MM.1S (cell line): ENCODE results near the gene TBX22.

ENCODE experiments used
- DNase-seq: peaks from one replicate; pipeline ENCODE4 v3.0.0-alpha.2; 2015
- H2AFZ ChIP-seq: fragments of 300-600 bp; sonication (generic); 2 replicates; pipeline ENCODE4 v1.6.0; 2016; ENCODE audit warnings: antibody characterized with exemption, low read length
- H3F3A ChIP-seq: fragments of 300-600 bp; sonication (generic); 2 replicates; pipeline ENCODE4 v1.6.1; 2016; ENCODE audit warnings: mild to moderate bottlenecking, antibody characterized with exemption, low read length, moderate library complexity, mixed read lengths; ENCODE audit not compliant: insufficient read depth
- H3K27ac ChIP-seq: fragments of 300-600 bp; sonication (generic); 2 replicates; pipeline ENCODE4 v1.5.1; 2016; ENCODE audit warnings: mild to moderate bottlenecking, low read length
- H3K27me3 ChIP-seq: fragments of 300-600 bp; sonication (generic); replicated peaks from 2 replicates; pipeline ENCODE4 v1.6.0; 2016; ENCODE audit warnings: low read length; ENCODE audit not compliant: insufficient read depth
- H3K36me3 ChIP-seq: fragments of 300-600 bp; sonication (generic); replicated peaks from 2 replicates; pipeline ENCODE4 v1.6.1; 2016; ENCODE audit warnings: mild to moderate bottlenecking, low read length, mixed read lengths; ENCODE audit not compliant: insufficient read depth
- H3K4me1 ChIP-seq: fragments of 300-600 bp; sonication (generic); 2 replicates; pipeline ENCODE4 v1.6.1; 2016; ENCODE audit warnings: low read length, mixed read lengths
- H3K4me2 ChIP-seq: fragments of 300-600 bp; sonication (generic); 2 replicates; pipeline ENCODE4 v1.6.0; 2016; ENCODE audit warnings: low read depth, low read length
- H3K4me3 ChIP-seq: fragments of 300-600 bp; sonication (generic); 2 replicates; pipeline ENCODE4 v1.5.1; 2016; ENCODE audit warnings: low read length, mixed read lengths
- H3K79me2 ChIP-seq: fragments of 300-600 bp; sonication (generic); 2 replicates; pipeline ENCODE4 v1.6.1; 2016; ENCODE audit warnings: mixed run types, low read length, mixed read lengths
- H3K9ac ChIP-seq: fragments of 300-600 bp; sonication (generic); 2 replicates; pipeline ENCODE4 v1.6.1; 2016; ENCODE audit warnings: low read length, mixed read lengths
- H3K9me2 ChIP-seq: fragments of 300-600 bp; sonication (generic); replicated peaks from 2 replicates; pipeline ENCODE4 v1.6.1; 2016; ENCODE audit warnings: mild to moderate bottlenecking, low read length, mixed read lengths; ENCODE audit not compliant: insufficient read depth
- H3K9me3 ChIP-seq: fragments of 300-600 bp; sonication (generic); replicated peaks from 2 replicates; pipeline ENCODE4 v1.6.1; 2016; ENCODE audit warnings: mild to moderate bottlenecking, low read length, mixed read lengths; ENCODE audit not compliant: insufficient read depth
- H4K20me1 ChIP-seq: fragments of 300-600 bp; sonication (generic); 2 replicates; pipeline ENCODE4 v1.6.1; 2016; ENCODE audit warnings: mild to moderate bottlenecking, low read length, moderate library complexity, mixed read lengths; ENCODE audit not compliant: insufficient read depth
- CTCF ChIP-seq: fragments of 300-600 bp; sonication (generic); IDR thresholded peaks from 2 replicates; pipeline ENCODE4 v1.5.1; 2016; ENCODE audit warnings: antibody characterized with exemption, low read length, mixed read lengths
- EZH2 ChIP-seq: fragments of 300-600 bp; sonication (generic); optimal IDR thresholded peaks from 2 replicates; pipeline ENCODE3; 2017; ENCODE audit warnings: low read depth, mild to moderate bottlenecking, antibody characterized with exemption, low read length, mixed read lengths
- EZH2phosphoT487 ChIP-seq: fragments of 300-600 bp; sonication (generic); IDR thresholded peaks from 2 replicates; pipeline ENCODE4 v1.6.1; 2018; ENCODE audit warnings: antibody characterized with exemption, low read length

The TBX22 gene

GRCh38 chrX:80014141-80014940, at the start of gene TBX22:
TSS of gene TBX22 (plus strand) at chrX:80014753. CDS start at chrX:80022270, 7,517 bp downstream.
- H3K4me1 ChIP-seq = no peaks in the 10 kb centered on the region
- no peak within 1 kb of the TSS for H3K4me3 ChIP-seq
- no peaks in the 10 kb centered on the region for H3K9me3 ChIP-seq
- H3K9me2 ChIP-seq = no peaks in the 10 kb centered on the region
- no peak within 1 kb of the TSS for H3K4me2 ChIP-seq
- TF ChIP-seq EZH2 (no peak), CTCF (no peak), EZH2phosphoT487 (no peak)
- H3K9ac ChIP-seq = no peak within 1 kb of the TSS
- no peaks in the 10 kb centered on the region for H3K27me3 ChIP-seq
- no peak for DNase-seq
- H3K36me3 ChIP-seq = no peaks in the 10 kb centered on the region
- H4K20me1 ChIP-seq = no peaks in the 10 kb centered on the region
- H2AFZ ChIP-seq = no peak within 1 kb of the TSS
- no peaks in the 10 kb centered on the region for H3F3A ChIP-seq
- no peak within 1 kb of the TSS for H3K27ac ChIP-seq
- H3K79me2 ChIP-seq = no peaks in the 10 kb centered on the region

GRCh38 chrX:79975605-79976004, 38.9 kb upstream of the TBX22 start:
- H3K79me2 ChIP-seq = no peaks in the 10 kb centered on the region
- H3K9me2 ChIP-seq = no peaks in the 10 kb centered on the region
- no peaks in the 10 kb centered on the region for H3K36me3 ChIP-seq
- H2AFZ ChIP-seq = no peak overlapping the region
- no peak overlapping the region for H3K4me2 ChIP-seq
- H3K4me3 ChIP-seq = no peak overlapping the region
- H3F3A ChIP-seq = no peaks in the 10 kb centered on the region
- H3K27ac ChIP-seq = no peak overlapping the region
- H3K4me1 ChIP-seq = no peaks in the 10 kb centered on the region
- no peak overlapping the region for H3K9ac ChIP-seq
- no peaks in the 10 kb centered on the region for H3K9me3 ChIP-seq
- DNase-seq = peak; percentile 55
- no peaks in the 10 kb centered on the region for H4K20me1 ChIP-seq
- no peak for TF ChIP-seq EZH2
- TF ChIP-seq CTCF = no peak
- TF ChIP-seq EZH2phosphoT487 = no peak
- H3K27me3 ChIP-seq = no peaks in the 10 kb centered on the region

- no peak for DNase-seq
- Histone ChIP-seq H4K20me1 (no peaks in the 10 kb centered on the region), H3K4me1 (no peaks in the 10 kb centered on the region), H3K27ac (no peak overlapping the region), H3K36me3 (no peaks in the 10 kb centered on the region), H3K27me3 (no peaks in the 10 kb centered on the region), H3K9ac (no peak overlapping the region), H3K4me3 (no peak overlapping the region), H3F3A (no peaks in the 10 kb centered on the region), H2AFZ (no peak overlapping the region), H3K9me3 (no peaks in the 10 kb centered on the region), H3K4me2 (no peak overlapping the region), H3K9me2 (no peaks in the 10 kb centered on the region), H3K79me2 (no peaks in the 10 kb centered on the region)
- no peak for TF ChIP-seq EZH2phosphoT487
- TF ChIP-seq EZH2 = no peak
- no peak for TF ChIP-seq CTCF
These were observed 10.1 kb upstream of the TBX22 start for GRCh38 chrX:80004458-80004857.
